Measurements from ENCODE around the gene SDCBP2.
"Not testable (repeated sequence)": the region's sequence is repeated elsewhere in the genome, so short reads cannot be mapped to it uniquely, and the experiment has no call there.

SDCBP2 gene

GRCh38 chr20:1353956-1354355, 25.0 kb upstream of the SDCBP2 start:
- no peak overlapping the region for H3K4me3 Mint-ChIP-seq
- H3K36me3 Mint-ChIP-seq (ENCODE audit: low read depth) = peaks cover 90% of the 10 kb centered on the region
- H3K27ac Mint-ChIP-seq = no peak overlapping the region
- no peak for TF ChIP-seq CTCF (IDR thresholded peaks at IDR 0.05; ENCODE audit: unreplicated experiment in 3 of 3)
- no peaks in the 10 kb centered on the region for H3K4me1 Mint-ChIP-seq
- H3K27me3 Mint-ChIP-seq (ENCODE audit: low read depth) = no peaks in the 10 kb centered on the region
- H3K9me3 Mint-ChIP-seq = peaks cover 45% of the 10 kb centered on the region

GRCh38 chr20:1346315-1346969, 17.5 kb upstream of the SDCBP2 start:
- no peak overlapping the region for H3K4me3 Mint-ChIP-seq

GRCh38 chr20:1345756-1346093, 16.8 kb upstream of the SDCBP2 start:
- Mint-ChIP-seq H3K4me3 (no peak overlapping the region), H3K27ac (no peak overlapping the region), H3K9me3 (peaks cover 31% of the 10 kb centered on the region), H3K4me1 (no peaks in the 10 kb centered on the region), H3K27me3 (ENCODE audit: low read depth) (no peaks in the 10 kb centered on the region), H3K36me3 (ENCODE audit: low read depth) (peaks cover 51% of the 10 kb centered on the region)
- TF ChIP-seq CTCF (IDR thresholded peaks at IDR 0.05; ENCODE audit: unreplicated experiment in 3 of 3) = no peak

More at GRCh38 chr20:1346315-1346969, 17.5 kb upstream of the SDCBP2 start:
- no peaks in the 10 kb centered on the region for H3K27me3 Mint-ChIP-seq (ENCODE audit: low read depth)
- no peaks in the 10 kb centered on the region for H3K4me1 Mint-ChIP-seq
- no peak overlapping the region for H3K27ac Mint-ChIP-seq
- no peak for TF ChIP-seq CTCF (IDR thresholded peaks at IDR 0.05; ENCODE audit: unreplicated experiment in 3 of 3)
- H3K9me3 Mint-ChIP-seq = peaks cover 39% of the 10 kb centered on the region
- H3K36me3 Mint-ChIP-seq (ENCODE audit: low read depth) = peaks cover 58% of the 10 kb centered on the region

- no peak overlapping the region for H3K27ac Mint-ChIP-seq
- no peaks in the 10 kb centered on the region for H3K4me1 Mint-ChIP-seq
- no peak overlapping the region for H3K4me3 Mint-ChIP-seq
- peaks cover 27% of the 10 kb centered on the region for H3K9me3 Mint-ChIP-seq
- no peak for TF ChIP-seq CTCF (IDR thresholded peaks at IDR 0.05; ENCODE audit: unreplicated experiment in 3 of 3)
- peaks cover 46% of the 10 kb centered on the region for H3K36me3 Mint-ChIP-seq (ENCODE audit: low read depth)
- H3K27me3 Mint-ChIP-seq (ENCODE audit: low read depth) = no peaks in the 10 kb centered on the region
Observed at GRCh38 chr20:1345030-1345755, 16.3 kb upstream of the SDCBP2 start.

- H3K4me3 Mint-ChIP-seq = not testable (repeated sequence)
- peaks cover 31% of the 10 kb centered on the region for H3K36me3 Mint-ChIP-seq (ENCODE audit: low read depth)
Observed at GRCh38 chr20:1343446-1344124, 14.6 kb upstream of the SDCBP2 start.

GRCh38 chr20:1341561-1342265, 12.8 kb upstream of the SDCBP2 start:
- Mint-ChIP-seq H3K27me3 (ENCODE audit: low read depth) (no peaks in the 10 kb centered on the region), H3K4me3 (no peak overlapping the region), H3K4me1 (no peaks in the 10 kb centered on the region), H3K27ac (no peak overlapping the region), H3K36me3 (ENCODE audit: low read depth) (peaks cover 16% of the 10 kb centered on the region), H3K9me3 (peaks cover 3% of the 10 kb centered on the region)
- no peak for TF ChIP-seq CTCF (IDR thresholded peaks at IDR 0.05; ENCODE audit: unreplicated experiment in 3 of 3)

More at GRCh38 chr20:1343446-1344124, 14.6 kb upstream of the SDCBP2 start:
- not testable (repeated sequence) for H3K27ac Mint-ChIP-seq; H3K27me3 Mint-ChIP-seq (ENCODE audit: low read depth); H3K4me1 Mint-ChIP-seq
- H3K9me3 Mint-ChIP-seq = peaks cover 16% of the 10 kb centered on the region
